Keratinocyte (primary cell): ENCODE measurements around the gene IL31RA. TPM values are rescaled to one million over a fixed set of nuclear protein-coding genes. Genes with fewer than 3 reads are reported as not detected.

ENCODE experiments used
- DNase-seq: peaks from one replicate; pipeline ENCODE4 v3.0.0-alpha.2; 2011; ENCODE audit warnings: low read depth, missing footprints, low spot score
- FAIRE-seq: peaks from 2 replicates; lab custom pipeline; 2011; peaks lifted over from hg19 to GRCh38; lab: Jason Lieb, UNC
- H2AFZ ChIP-seq: 2 replicates; pipeline ENCODE4 v1.6.0; 2012; ENCODE audit warnings: low read length, control low read depth, inconsistent platforms; ENCODE audit not compliant: control insufficient read depth
- H3K27ac ChIP-seq: 2 replicates; pipeline ENCODE4 v1.5.1; 2011; ENCODE audit warnings: low read length; ENCODE audit not compliant: control insufficient read depth, insufficient read depth
- H3K27me3 ChIP-seq: 3 replicates; pipeline ENCODE4 v1.6.0; 2011; ENCODE audit warnings: low read length; ENCODE audit not compliant: control insufficient read depth, insufficient read depth; ENCODE audit errors: extremely low read depth
- H3K36me3 ChIP-seq, 2 experiments: 2 replicates in 1 of 2; 3 replicates in 1 of 2; pipeline ENCODE4 v1.5.1; 2011; ENCODE audit warnings: low read length in 2 of 2, mild to moderate bottlenecking in 1 of 2; ENCODE audit not compliant: control insufficient read depth in 2 of 2, insufficient read depth in 2 of 2; ENCODE audit errors: extremely low read depth in 1 of 2
- H3K4me1 ChIP-seq: 3 replicates; pipeline ENCODE4 v1.5.1; 2011; ENCODE audit warnings: low read length; ENCODE audit not compliant: control insufficient read depth, insufficient read depth; ENCODE audit errors: extremely low read depth
- H3K4me2 ChIP-seq: 3 replicates; pipeline ENCODE4 v1.6.0; 2011; ENCODE audit warnings: low read depth, low read length; ENCODE audit not compliant: control insufficient read depth, insufficient read depth; ENCODE audit errors: extremely low read depth
- H3K4me3 ChIP-seq, 3 experiments: fragments of 200-600 bp in 1 of 3; sonication (generic) in 1 of 3; 2 replicates in 2 of 3; 3 replicates in 1 of 3; pipeline ENCODE4 v1.5.1; 2011 to 2016; ENCODE audit warnings: low read length in 3 of 3, mild to moderate bottlenecking in 3 of 3, control low read depth in 2 of 3, inconsistent platforms in 1 of 3, low read depth in 1 of 3, mixed read lengths in 1 of 3, mixed run types in 1 of 3, moderate library complexity in 1 of 3; ENCODE audit not compliant: control insufficient read depth in 2 of 3, insufficient read depth in 2 of 3; ENCODE audit errors: extremely low read depth in 1 of 3
- H3K79me2 ChIP-seq: 2 replicates; pipeline ENCODE4 v1.6.0; 2012; ENCODE audit warnings: low read length; ENCODE audit not compliant: control insufficient read depth, insufficient read depth
- H3K9ac ChIP-seq: 3 replicates; pipeline ENCODE4 v1.6.0; 2011; ENCODE audit warnings: low read length; ENCODE audit not compliant: control insufficient read depth, insufficient read depth; ENCODE audit errors: extremely low read depth
- H3K9me1 ChIP-seq: 3 replicates; pipeline ENCODE4 v1.6.0; 2011; ENCODE audit warnings: low read length; ENCODE audit not compliant: control insufficient read depth, insufficient read depth; ENCODE audit errors: extremely low read depth
- H3K9me3 ChIP-seq: 2 replicates; pipeline ENCODE4 v1.5.1; 2012; ENCODE audit warnings: low read depth, low read length; ENCODE audit not compliant: control insufficient read depth
- H4K20me1 ChIP-seq: 3 replicates; pipeline ENCODE4 v1.6.0; 2011; ENCODE audit warnings: low read length; ENCODE audit not compliant: control insufficient read depth, insufficient read depth; ENCODE audit errors: extremely low read depth
- EZH2 ChIP-seq: IDR thresholded peaks from one replicate; pipeline ENCODE4 v1.6.1; 2012; ENCODE audit warnings: inconsistent platforms, mild to moderate bottlenecking, low read length, moderate library complexity
- dilution Hi-C: fragments of 300-500 bp; cut with MboI; formaldehyde crosslinking; loops from one replicate; pipeline ENCODE4 v1.7.0; 2020; ENCODE audit warnings: low sequenced_read_pairs; ENCODE audit not compliant: extremely low pct_ligation_motif_present
- polyA plus RNA-seq, 5 experiments: library from polyadenylated mRNA; depleted of rRNA in 3 of 5; stranded (reverse) in 3 of 5; stranded (forward) in 1 of 5; unstranded in 1 of 5; fragments of >200 nt; gene quantifications; 1 replicate in 1 of 5; 2 replicates in 3 of 5; 3 replicates in 1 of 5; pipeline versions ENCODE4 v1.2.1 to v1.2.3, GENCODE V29; 2011 to 2012; ENCODE audit warnings: missing spikeins in 2 of 5, low read depth in 1 of 5, low replicate concordance in 1 of 5
- TF ChIP-seq, protein P1 (sequence below), 3 experiments: IDR thresholded peaks in 1 of 3; conservative IDR thresholded peaks in 1 of 3; optimal IDR thresholded peaks in 1 of 3; 2 replicates in 2 of 3; 3 replicates in 1 of 3; pipeline versions ENCODE3 to v1.5.1; 2011; ENCODE audit warnings: low read length in 3 of 3, mild to moderate bottlenecking in 3 of 3, moderate library complexity in 2 of 3, control low read depth in 1 of 3, inconsistent platforms in 1 of 3; ENCODE audit not compliant: insufficient read depth in 2 of 3; ENCODE audit errors: extremely low read depth in 1 of 3

IL31RA gene
- polyA plus RNA-seq, 1 donor (not counting 4 experiments of a cell fraction or from before 2014, with no cell fraction given): 6.0 TPM

DNA sequence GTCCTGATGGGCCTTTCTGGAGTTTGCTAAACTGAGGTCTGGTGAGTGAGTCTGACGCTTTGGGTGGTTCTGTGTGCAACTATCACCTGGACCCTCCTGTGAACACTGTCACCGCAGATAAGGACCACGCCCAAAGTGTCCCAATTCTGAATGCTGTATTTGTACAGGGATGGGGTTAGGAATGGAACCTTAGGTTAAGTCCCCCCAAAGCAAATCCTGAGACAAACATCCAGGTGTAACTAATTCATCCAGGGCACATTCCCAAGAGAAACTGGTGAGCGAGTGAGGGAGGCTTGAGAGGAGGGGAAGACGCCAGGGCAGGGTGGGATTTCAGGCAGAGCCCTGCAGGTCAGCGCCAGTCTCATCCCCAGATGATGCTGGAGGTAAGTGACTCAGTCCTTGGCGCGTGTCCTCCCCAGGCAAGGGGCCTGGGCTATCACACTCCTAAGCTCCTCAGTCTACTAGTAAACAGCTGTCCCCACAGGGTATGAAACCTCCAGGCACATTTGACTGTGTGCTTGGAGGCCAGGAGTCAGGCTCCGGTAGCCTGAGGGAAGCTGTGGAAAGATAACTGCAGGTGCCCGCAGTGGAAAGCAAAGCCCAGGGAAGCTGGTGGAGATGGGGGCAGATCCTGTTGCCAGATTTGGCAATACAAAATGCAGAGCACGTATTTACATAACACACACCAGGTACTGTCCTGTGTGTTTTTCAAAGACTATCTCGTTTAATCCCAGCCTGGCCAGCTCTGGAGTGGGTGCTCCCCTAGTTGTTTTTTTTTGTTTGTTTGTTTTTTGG is 76.9 kb downstream of the IL31RA start:
- no peak overlapping the region for H3K4me2 ChIP-seq
- dilution Hi-C loops: no loop called here
- no peak overlapping the region for H3K27ac ChIP-seq
- FAIRE-seq (no peak), DNase-seq (no peak)
- H4K20me1 ChIP-seq: no peaks in the 10 kb centered on the region
- no peak overlapping the region for H3K4me3 ChIP-seq
- no peaks in the 10 kb centered on the region for H3K4me1 ChIP-seq
- no peak overlapping the region for H2AFZ ChIP-seq
- TF ChIP-seq, protein P1, sequence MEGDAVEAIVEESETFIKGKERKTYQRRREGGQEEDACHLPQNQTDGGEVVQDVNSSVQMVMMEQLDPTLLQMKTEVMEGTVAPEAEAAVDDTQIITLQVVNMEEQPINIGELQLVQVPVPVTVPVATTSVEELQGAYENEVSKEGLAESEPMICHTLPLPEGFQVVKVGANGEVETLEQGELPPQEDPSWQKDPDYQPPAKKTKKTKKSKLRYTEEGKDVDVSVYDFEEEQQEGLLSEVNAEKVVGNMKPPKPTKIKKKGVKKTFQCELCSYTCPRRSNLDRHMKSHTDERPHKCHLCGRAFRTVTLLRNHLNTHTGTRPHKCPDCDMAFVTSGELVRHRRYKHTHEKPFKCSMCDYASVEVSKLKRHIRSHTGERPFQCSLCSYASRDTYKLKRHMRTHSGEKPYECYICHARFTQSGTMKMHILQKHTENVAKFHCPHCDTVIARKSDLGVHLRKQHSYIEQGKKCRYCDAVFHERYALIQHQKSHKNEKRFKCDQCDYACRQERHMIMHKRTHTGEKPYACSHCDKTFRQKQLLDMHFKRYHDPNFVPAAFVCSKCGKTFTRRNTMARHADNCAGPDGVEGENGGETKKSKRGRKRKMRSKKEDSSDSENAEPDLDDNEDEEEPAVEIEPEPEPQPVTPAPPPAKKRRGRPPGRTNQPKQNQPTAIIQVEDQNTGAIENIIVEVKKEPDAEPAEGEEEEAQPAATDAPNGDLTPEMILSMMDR (optimal IDR thresholded peaks at IDR 0.05 in 1 of 3, IDR thresholded peaks at IDR 0.05 in 1 of 3, conservative IDR thresholded peaks at IDR 0.05 in 1 of 3; ENCODE audit: extremely low read depth in 1 of 3, insufficient read depth in 2 of 3, low read length in 3 of 3): no peak
- TF ChIP-seq EZH2: no peak
- H3K27me3 ChIP-seq: no peaks in the 10 kb centered on the region
- no peak overlapping the region for H3K9ac ChIP-seq
- no peaks in the 10 kb centered on the region for H3K79me2 ChIP-seq
- H3K9me1 ChIP-seq: no peaks in the 10 kb centered on the region
- no peaks in the 10 kb centered on the region for H3K9me3 ChIP-seq
- no peaks in the 10 kb centered on the region for H3K36me3 ChIP-seq

DNA sequence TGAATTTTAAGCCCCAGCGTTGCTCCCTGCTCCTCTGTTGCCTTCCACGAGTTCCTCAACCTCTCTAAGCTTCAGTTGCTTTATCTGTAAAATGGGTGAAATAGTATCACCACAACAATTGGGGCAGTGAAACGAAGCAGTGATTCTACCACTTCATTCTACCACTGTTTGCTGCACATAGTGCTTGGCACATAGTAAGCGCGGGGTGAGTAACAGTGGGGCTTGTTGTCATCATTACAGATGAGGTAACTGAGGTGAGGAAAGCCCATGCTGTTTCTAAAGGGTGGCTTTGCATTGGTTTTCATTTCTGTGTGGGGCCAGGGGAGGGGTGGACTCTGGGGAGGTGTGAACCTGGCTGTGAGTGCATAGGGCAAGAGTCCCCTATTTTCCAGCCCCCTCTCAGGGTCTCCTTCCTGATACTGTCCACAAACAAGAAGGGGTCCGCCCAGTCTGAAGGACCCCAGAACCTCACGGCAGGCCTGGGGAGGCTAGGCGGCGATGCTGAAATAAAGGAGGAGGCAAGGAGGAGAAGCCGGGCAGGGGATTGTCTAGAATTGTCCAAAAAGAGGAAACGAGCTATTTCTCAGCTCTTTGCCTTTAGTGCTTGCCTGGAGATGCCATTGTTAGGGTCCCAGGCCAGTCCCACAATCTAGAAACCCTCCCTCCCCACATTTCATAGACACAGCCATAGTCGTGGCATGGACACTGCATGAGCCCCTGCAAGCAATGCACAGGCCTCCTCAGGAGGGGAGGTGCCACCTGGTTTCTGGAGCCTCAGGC is 78.1 kb downstream of the IL31RA start:
- Histone ChIP-seq H3K4me2 (no peak overlapping the region), H3K27me3 (no peaks in the 10 kb centered on the region), H2AFZ (no peak overlapping the region), H4K20me1 (no peaks in the 10 kb centered on the region), H3K9me1 (no peaks in the 10 kb centered on the region), H3K9ac (no peak overlapping the region), H3K36me3 (no peaks in the 10 kb centered on the region), H3K4me3 (no peak overlapping the region), H3K9me3 (no peaks in the 10 kb centered on the region), H3K79me2 (no peaks in the 10 kb centered on the region), H3K4me1 (no peaks in the 10 kb centered on the region), H3K27ac (no peak overlapping the region)
- dilution Hi-C loops: no loop called here
- FAIRE-seq (no peak), DNase-seq (no peak)
- TF ChIP-seq, protein P1 (optimal IDR thresholded peaks at IDR 0.05 in 1 of 3, IDR thresholded peaks at IDR 0.05 in 1 of 3, conservative IDR thresholded peaks at IDR 0.05 in 1 of 3; ENCODE audit: extremely low read depth in 1 of 3, insufficient read depth in 2 of 3, low read length in 3 of 3): no peak
- no peak for TF ChIP-seq EZH2
